HG03135 (cell line): ENCODE data around the gene YWHAE.
"Not testable (repeated sequence)": the region's sequence is repeated elsewhere in the genome, so short reads cannot be mapped to it uniquely, and the experiment has no call there.

Experiments
- ATAC-seq: cut with Tn5 transposase; IDR thresholded peaks from one replicate; pipeline ENCODE4 v1.9.1; 2021; ENCODE audit warnings: mild to moderate bottlenecking, moderate library complexity; ENCODE audit not compliant: unreplicated experiment

Gene YWHAE

DNA sequence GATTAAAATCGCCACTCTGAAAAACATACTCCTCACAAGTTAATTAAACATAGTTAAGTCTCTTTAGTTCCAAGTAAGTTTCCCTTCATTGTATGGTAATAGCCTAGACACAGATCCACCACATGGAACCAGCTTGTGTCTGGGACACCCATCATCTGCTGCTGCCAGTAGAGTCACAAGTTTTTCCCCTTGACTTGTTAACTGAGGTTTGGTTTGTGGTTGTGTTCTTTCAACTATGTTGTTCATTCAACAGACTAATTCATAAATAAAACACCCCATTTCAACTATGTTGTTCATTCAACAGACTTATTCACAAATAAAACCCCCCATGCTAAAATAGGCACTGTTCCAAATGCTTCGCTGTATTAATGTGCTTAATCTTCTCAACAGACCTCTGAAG, 24.4 kb downstream of the YWHAE start:
- ATAC-seq = no peak

DNA sequence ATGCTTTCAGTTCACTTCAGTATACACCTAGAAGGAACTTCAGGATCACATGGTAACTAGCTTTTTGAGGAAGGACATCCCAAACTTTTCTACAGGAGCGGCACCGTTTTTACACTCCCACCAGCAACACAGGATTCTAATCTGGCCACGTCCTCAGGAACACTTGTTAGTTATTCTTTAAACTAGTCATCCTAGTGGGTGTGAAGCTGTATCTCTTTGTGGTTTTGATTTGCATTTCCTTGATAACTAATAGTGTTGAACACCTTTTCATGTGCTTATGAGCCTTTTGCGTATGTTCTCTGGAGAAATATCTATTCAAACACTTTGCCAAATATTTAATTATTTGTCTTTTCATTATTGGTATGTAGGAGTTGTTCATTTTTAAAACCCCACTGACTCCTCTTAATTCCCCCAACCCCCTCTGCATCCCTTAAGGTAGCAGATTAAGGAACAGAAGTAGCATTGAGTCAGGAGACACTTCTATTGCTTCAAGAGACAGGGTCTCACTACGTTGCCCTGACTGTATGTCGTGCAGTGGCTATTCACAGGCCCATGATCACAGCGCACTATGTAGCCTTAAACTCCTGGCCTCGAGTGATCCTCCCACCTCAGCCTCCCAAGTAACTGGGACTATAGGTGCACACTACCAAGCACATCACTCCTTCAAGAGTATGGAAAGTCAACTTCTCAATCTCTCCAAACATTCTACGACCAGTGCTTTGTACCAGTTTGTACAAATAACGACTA, 25.4 kb downstream of the YWHAE start:
- ATAC-seq = no peak

DNA sequence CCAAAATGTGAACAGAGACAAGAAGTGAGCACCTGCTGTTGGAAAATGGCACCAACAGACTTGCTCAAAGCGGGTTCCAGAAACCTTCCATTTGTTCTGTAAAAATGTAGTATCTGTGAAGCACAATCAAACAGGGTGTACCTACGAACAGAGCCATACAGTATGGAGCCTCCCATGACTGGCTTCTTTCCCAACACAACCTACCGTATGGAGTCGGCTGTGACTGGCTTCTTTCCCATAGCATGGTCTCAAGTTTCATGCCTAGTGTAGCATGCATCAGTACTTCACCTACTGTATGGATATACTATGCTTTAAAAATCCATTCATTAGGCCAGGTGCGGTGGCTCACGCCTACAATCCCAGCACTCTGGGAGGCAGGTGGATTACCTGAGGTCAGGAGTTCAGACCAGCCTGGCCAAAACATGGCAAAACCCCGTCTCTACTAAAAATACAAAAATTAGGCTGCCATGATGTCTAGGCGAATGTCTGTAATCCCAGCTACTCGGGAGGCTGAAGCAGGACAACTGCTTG, 26.2 kb downstream of the YWHAE start:
- no peak for ATAC-seq

DNA sequence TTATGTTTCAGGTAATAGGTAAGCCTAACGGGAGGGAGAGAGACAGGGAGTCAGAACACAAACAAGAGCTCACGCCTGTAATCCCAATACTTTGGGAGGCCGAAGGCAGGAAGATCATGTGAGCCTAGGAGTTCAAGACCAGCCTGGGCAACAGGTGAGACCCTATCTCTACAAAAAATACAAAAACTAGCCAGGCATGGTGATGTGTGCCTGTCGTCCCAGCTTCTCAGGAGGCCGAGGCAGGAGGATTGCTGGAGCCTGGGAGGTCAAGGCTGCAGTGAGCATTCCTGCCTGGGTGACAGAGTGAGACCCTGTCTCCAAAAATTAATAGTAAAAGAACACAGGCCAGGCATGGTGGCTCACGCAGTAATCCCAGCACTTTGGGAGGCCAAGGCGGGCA, 27.4 kb downstream of the YWHAE start:
- ATAC-seq = no peak

DNA sequence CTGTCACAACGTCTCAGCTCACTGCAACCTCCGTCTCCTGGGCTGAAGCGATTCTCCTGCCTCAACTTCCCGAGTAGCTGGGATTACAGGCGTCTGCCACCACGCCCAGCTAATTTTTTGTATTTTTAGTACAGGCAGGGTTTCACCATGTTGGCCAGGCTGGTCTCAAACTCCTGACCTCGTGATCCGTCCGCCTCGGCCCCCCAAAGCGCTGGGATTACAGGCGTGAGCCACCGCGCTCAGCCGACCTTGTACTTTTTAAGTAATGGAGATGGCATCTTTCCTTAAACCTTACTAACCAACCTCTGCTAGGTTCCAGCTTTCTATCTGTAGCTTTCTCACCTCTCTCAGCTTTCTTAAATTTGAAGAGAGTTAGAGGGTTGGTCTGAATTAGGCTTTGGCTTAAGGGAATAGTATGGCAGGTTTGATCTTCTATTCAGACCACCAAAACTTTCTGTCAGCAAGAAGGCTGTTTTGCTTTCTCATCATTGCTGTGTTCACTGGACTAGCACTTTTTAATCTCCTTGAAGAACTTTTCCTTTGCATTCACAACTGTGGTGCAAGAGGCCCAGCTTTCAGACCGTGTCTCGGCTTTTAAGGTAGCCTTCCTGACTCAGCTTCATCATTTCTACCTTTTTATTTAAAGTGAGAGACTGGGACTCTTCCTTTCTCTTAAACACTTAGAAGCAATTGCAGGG, 28.0 kb downstream of the YWHAE start:
- no peak for ATAC-seq

DNA sequence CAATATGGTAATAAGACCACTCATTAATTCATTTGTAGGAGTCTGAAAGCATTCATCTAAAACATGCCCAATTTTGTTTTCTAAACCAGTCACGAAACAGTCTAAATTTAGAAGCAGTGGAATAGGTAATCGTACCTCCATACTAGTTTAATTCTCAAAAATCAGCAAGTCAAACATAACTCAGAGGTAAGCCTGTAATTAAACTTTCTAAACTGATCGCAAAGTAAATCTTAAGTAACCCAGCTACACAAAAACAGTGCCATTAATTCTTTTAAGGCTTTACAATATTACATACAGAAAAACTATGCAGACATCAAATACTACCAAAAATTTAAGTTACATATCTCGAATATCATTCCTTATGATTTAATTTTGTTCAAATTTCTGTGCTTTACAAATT, 31.4 kb downstream of the YWHAE start:
- no peak for ATAC-seq

DNA sequence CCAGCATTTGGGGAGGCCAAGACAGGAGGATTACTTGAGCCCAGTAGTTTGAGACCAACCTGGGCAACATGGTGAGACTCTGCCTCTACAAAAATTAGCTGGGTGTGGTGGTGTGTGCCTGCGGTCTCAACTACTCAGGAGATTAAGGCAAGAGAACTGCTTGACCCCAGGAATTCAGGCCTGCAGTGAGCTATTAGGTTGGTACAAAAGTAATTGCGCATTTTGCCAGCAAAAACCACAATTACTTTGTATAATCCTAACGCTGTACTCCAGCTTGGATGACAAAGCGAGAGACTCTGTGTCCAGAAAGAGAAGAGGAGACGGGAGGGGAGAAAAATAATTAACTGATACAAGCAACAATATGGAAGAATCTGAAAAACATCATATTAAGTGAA, 32.7 kb downstream of the YWHAE start:
- ATAC-seq = no peak

DNA sequence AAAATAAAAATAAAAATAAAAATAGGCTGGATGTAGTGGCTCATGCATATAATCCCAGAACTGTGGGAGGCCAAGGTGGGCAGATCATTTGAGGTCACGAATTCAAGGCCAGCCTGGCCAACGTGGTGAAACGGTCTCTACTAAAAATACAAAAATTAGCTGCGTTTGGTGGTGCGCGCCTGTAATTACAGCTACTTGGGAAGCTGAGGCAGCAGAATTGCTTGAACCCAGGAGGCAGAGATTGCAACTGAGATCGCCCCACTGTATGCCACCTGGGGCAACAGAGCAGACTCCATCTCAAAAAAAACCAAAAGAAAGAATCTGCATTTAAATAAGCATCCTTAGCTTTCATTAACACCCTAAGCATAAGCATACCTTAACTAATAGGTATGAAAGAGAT, 33.8 kb downstream of the YWHAE start:
- ATAC-seq = no peak

DNA sequence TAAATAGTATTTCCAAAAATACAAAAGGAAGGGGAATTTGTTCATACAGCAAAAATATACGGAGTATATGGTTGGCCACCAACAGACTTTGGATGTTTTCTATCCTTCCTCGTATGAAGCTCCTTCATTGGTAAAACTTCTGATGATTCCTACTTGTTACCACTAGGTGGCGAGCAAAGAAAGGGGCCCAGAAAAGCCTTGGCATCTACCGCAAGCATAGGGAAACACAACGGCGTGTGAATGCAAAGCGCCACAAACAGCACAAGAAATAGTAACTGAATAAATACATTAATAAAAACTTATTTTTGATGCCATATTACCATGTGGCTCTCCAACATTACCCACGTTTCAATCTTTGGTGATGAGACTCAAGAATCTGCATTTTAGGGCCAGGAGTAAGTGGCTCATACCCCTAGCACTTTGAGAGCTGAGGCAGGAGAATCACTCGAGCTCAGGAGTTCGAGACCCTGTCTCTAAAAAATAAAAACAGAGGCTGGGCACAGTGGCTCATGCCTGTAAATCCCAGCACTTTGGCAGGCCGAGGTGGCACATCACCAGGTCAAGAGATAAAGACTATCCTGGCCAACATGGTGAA, 34.5 kb downstream of the YWHAE start:
- no peak for ATAC-seq

DNA sequence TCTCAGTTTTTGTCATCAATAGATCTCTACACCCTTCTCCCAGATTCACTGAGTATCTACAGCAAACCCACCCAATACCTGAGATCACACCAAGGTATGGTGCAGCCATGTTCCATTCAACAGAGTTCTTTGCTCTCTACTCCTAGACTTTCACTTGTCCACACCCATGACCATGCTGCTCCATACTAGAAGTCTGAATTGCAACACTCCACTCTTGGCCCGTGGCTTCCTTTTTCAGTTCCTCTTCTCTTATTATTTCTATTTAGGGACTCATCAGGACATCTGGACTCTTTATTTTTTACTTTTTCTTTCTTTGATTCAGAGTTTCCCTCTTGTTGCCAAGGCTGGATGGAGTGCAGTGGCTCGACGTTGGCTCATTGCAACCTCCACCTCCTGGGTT, 37.1 kb downstream of the YWHAE start:
- peak; percentile 57 for ATAC-seq

DNA sequence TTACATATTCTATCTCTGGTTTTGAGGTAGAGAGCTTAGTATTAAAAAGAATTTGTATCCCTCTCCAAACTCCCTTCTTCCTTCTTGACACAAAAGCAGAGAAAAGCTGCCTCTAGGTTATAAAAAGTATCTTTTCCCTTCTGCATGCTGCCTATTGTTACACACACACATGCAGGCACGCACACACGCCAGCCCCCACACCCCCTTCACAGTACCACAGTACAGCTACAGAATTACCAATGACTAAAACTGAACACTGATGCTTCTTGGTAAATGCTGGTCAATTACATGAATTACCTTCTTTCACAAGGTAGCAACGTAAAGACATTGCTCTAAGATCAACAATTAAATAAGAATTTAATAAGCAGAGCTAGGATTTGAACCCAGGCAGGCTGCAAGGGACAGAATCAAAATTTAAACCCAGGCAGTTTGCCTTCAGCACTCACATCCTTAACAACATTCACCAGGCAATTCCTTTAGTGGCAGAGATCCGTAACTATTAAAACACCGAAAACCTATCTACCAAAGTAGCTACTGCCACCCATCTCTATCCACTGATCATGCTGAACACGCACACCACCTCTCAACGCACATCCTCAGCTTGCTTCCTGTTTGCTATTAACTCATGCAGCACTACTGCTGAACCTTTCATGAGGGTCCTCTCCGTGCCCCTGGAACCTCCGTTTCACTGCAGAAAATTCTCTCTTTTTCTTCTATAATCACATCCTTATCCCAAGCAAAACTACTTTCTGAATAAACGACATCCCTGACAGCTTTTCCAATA, 37.8 kb downstream of the YWHAE start:
- ATAC-seq = peak; percentile 16

DNA sequence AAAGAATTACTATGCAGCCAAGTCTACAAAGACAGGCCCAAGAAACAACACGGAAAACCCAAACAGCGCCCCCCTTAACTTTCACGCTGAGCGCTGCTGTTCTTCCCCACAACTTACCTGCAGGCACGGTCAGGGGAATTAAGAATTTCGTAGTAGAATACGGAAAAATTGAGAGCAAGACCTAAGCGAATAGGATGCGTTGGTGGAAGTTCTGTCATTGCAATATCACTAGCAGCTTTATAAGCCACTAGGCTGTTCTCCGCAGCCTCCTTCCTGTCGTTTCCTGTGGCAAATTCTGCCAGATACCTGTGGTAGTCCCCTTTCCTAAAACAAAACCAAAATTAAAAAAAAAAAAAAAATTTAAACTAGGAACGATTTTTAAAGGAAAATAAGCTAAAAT, 39.0 kb downstream of the YWHAE start:
- ATAC-seq = no peak

DNA sequence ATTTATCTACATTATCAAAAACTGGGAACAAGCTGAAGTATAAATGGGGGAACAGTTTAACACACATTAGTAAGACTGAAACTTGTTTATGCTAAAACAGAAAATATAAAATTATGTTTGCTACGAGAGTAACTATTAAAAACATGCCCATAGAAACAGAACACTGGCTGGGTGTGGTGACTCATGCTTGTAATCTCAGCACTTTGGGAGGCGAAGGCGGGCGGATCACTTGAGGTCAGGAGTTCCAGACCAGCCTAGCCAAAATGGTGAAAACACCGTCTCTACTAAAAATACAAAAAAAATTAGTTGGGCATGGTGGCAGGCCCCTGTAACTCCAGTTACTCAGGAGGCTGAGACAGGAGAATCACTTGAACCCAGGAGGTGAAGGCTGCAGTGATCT, 39.7 kb downstream of the YWHAE start:
- ATAC-seq = not testable (repeated sequence)

DNA sequence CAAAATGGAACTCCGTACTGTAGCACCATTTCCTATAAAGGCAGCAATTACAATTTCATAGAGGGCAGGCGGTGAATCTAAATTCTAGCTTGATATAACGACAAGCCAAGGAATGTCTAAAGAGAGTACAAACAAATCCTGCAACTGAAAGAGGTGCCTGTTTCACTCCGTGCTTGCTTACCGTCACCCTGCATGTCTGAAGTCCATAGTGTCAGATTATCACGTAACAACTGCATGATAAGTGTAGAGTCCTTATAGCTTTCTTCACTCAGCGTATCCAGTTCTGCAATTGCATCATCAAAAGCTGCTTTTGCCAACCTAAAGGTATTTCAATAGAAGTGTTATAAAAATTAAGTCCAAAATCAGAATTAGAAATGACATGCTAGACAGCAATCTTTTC, 46.0 kb downstream of the YWHAE start:
- no peak for ATAC-seq

DNA sequence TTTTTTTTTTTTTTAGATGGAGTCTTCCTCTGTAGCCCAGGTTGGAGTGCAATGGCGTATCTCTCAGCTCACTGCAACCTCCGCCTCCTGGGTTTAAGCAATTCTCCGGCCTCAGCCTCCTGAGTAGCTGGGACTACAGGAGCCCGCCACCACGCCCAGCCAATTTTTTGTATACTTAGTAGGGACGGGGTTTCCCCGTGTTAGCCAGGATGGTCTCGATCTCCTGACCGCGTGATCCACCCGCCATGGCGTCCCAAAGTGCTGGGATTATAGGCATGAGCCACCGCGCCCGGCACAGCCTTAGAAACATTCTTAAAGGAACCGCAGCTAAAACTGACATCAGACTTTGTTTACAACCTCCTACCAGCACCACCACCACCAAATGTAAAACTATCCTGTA, 47.5 kb downstream of the YWHAE start:
- ATAC-seq = not testable (repeated sequence)

DNA sequence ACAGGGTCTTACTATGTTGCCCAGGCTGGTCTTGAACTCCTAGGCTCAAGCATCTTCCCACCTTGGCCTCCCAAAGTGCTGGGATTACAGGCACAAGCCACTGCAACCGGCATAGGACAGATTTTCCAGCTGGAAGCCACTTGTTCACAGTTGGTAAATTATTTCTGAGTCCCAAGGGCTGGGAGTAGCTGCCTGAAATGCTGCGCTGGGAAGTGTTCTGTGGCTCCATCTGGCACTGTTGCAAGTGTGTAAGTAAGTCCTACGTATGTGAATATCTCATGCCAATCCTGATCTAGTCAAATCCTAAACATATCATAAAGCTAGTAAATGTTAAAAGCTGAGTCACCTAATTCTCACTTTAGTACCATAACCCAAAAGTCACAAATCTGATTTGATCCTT, 48.1 kb downstream of the YWHAE start:
- ATAC-seq = no peak

DNA sequence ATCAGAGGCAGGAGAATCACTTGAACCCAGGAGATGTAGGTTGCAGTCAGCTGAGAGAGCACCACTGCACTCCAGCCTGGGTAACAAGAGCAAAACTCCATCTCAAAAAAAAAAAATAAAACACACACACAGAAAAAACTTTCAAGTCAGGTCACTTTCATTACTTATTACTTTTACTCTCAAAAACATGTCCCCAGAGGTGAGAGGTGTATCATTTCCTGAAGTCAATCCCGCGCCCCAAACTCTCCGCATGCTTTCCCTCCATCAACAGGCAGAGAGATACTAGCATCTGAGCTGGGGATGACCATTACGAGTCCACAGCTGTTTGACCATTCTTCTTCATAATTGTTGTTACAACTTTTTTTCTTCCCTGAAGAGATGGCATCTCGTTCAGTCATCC, 48.7 kb downstream of the YWHAE start:
- no peak for ATAC-seq

DNA sequence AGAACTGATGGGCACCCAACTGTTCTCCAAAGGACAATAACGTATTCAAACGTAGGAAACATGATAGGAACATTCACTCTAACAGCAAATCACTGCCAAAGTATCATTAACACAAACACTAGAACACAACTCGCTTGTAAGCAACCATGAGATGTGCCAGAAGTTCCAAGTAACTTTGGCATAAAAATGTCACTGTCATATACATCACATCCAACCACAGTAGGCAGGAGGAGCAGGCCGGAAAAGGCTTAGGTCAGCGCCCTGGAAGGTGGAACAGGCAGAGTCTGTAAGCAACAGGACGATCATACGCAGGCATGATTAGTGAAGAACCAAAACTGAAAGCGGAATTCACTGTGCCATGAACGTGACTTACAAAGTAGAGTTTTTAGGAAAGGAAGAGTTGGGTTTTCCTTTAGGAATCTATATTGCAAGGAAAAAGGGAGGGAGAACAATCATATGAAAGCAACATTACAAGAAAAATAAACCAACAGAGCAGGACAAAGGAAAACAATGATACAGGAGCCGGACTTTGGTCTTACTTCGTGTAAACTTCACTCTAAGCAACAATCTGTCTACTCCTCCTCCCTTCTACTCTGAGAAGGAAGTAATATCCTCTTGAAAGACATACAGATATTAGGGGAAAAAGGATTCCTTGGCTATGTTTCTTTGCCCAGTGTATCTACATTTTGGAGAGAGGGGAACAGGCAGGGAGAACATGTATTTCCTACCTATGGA, 52.3 kb downstream of the YWHAE start:
- ATAC-seq = no peak

DNA sequence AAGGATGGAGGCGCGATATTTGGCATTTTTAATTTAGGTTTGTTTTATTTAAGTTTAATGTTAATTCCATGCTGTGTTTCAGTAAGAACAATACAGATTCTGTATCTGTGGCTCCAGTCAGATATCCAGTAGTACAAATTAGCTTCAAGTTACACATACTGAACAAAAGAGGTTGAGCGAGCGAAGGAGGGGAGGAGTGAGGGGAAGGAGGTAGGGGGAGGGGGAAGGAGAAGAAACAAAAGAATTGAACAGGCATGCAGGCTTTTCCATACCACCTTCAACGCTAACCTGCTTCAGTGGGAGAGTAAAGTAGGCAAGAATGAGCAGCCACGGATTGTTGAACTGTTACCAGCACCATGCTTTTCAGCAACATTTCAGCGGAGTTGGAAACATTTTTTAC, 55.5 kb downstream of the YWHAE start:
- ATAC-seq = no peak

DNA sequence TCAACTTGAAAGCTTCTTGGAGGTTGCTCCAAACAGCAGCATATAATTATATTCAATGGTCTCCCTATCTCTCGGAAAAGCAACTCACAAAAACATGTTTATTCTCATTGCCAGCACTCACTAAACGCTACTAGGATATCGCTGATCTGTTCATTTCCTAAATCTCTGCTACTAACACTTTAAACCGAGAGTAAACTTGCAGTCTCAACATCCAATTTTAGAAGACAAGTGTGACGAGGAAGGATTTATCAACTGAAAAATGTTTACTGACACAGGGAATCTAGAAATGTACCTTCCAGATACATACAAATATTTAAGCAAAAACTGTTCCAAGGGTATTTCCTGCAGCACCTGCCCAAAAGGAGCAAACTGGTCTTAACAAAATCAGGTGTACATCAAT, 56.5 kb downstream of the YWHAE start:
- ATAC-seq = no peak

DNA sequence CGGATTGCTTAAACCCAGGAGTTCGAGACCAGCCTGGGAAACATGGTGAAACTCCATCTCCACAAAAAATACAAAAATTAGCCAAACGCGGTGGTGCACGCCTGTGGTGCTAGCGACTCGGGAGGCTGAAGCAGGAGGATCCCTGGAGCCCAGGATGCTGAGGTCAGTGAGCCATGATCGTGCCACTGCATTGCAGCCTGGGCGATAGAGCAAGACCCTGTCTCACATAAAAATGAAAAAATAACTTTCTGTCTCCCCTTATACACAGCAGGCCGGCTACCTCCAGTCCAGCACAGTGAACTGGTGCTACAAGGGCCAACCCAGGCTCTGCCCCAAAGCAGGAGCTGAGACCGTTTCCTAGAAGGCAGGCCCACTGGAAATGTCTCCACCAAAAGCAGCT, 59.7 kb downstream of the YWHAE start:
- no peak for ATAC-seq
